GM12892 (cell line): Measurements from ENCODE around the gene SH3BP5.

Experiments
- POLR2A ChIP-seq: IDR thresholded peaks from 2 replicates; pipeline ENCODE4 v1.6.1; 2011; ENCODE audit warnings: low read depth, low read length, control low read depth
- POLR2AphosphoS5 ChIP-seq: IDR thresholded peaks from 2 replicates; pipeline ENCODE4 v1.6.1; 2011; ENCODE audit warnings: low read depth, low read length, control low read depth
- TAF1 ChIP-seq: IDR thresholded peaks from 2 replicates; pipeline ENCODE4 v1.6.1; 2011; ENCODE audit warnings: low read depth, mild to moderate bottlenecking, control low read depth, low read length, borderline replicate concordance

DNA sequence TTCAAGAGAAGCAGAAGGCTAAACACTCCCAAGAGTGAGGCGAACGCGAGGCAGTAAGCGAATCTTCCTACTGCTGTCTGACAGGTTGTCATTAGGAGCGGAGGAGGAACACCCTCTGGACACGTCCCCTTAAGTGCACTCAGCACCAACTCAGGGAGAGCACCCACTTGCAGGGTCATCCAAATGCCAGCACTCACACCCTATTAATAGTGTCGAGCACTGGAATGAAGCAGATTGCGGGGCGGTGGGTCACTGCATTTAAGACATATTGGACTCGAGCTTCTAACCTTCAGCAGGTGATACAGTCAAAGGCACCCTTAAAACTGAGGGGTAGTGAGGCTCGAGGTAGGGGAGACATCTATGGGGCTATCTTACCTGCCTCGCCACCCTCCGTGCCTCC is 28.7 kb downstream of the SH3BP5 start:
- no peak for TF ChIP-seq POLR2A
- TF ChIP-seq POLR2AphosphoS5, result no peak
- TF ChIP-seq TAF1, result no peak
